H1 (cell line): ENCODE measurements around the gene GPER1. TPM values are rescaled to one million over a fixed set of nuclear protein-coding genes. Genes with fewer than 3 reads are reported as not detected.

ENCODE experiments used
- BACH1 ChIP-seq: IDR thresholded peaks from 2 replicates; pipeline ENCODE4 v1.6.1; 2012; ENCODE audit warnings: low read length, improper control_type of control experiment
- CREB1 ChIP-seq: IDR thresholded peaks from 2 replicates; pipeline ENCODE4 v1.6.1; 2012; ENCODE audit warnings: inconsistent platforms
- HDAC6 ChIP-seq: IDR thresholded peaks from one replicate; pipeline ENCODE4 v1.7.1; 2012; ENCODE audit warnings: low read depth, mild to moderate bottlenecking, inconsistent platforms, low read length, moderate library complexity
- POLR2A ChIP-seq, 2 experiments: IDR thresholded peaks; 1 replicate in 1 of 2; 2 replicates in 1 of 2; pipeline ENCODE4 v1.6.1; 2011; ENCODE audit warnings: low read depth in 2 of 2, low read length in 2 of 2, mild to moderate bottlenecking in 2 of 2; ENCODE audit errors: control extremely low read depth in 1 of 2
- POLR2AphosphoS5 ChIP-seq: IDR thresholded peaks from 2 replicates; pipeline ENCODE4 v1.6.1; 2011; ENCODE audit warnings: low read depth, low read length
- RNF2 ChIP-seq: fragments of 200-900, 300-1000 bp; sonication (generic); IDR thresholded peaks from 2 replicates; pipeline ENCODE4 v1.7.1; 2016; ENCODE audit warnings: borderline replicate concordance, low read depth, mild to moderate bottlenecking, antibody characterized with exemption, low read length; ENCODE audit not compliant: poor library complexity, severe bottlenecking; ENCODE audit errors: missing control alignments
- TAF7 ChIP-seq: optimal IDR thresholded peaks from 2 replicates; pipeline ENCODE3; 2011; ENCODE audit warnings: low read depth, mild to moderate bottlenecking, inconsistent platforms, low read length, moderate library complexity, borderline replicate concordance
- polyA plus RNA-seq, 7 experiments: library from polyadenylated mRNA; depleted of rRNA in 3 of 7; stranded (reverse) in 5 of 7; unstranded in 2 of 7; fragments of >200 nt in 5 of 7; fragments of 200-250 nt in 2 of 7; gene quantifications; 1 replicate in 5 of 7; 2 replicates in 1 of 7; 4 replicates in 1 of 7; pipeline versions ENCODE4 v1.2.1 to v1.2.3, GENCODE V29; 2011 to 2013; ENCODE audit warnings: missing spikeins in 2 of 7, mixed read lengths in 2 of 7
- total RNA-seq: library from RNA; stranded (reverse); fragmentation: NEBNext Ultra II Directional; extraction: Animal tissue kit (Norgen Biotek cat#: 25700); gene quantifications from 2 replicates; pipeline ENCODE4 v1.2.1, GENCODE V29; 2021

Gene GPER1
- total and polyA plus RNA-seq, 2 of the 8 experiments (the other 6 are each of a cell fraction or from before 2014, with no cell fraction given), result 0.24 to 0.47 TPM

- TF ChIP-seq CREB1 (no peak), BACH1 (no peak), POLR2AphosphoS5 (no peak), RNF2 (no peak), HDAC6 (no peak), TAF7 (no peak), POLR2A (IDR thresholded peaks at IDR 0.05; ENCODE audit: control extremely low read depth in 1 of 2, low read depth in 2 of 2, low read length in 2 of 2) (no peak)
Observed at GRCh38 chr7:1100834-1101562, 13.1 kb downstream of the GPER1 start (continued).
